ENCODE results near the gene NUDT8.
"Not testable (repeated sequence)": the region's sequence is repeated elsewhere in the genome, so short reads cannot be mapped to it uniquely, and the experiment has no call there.

The NUDT8 gene, protein sequence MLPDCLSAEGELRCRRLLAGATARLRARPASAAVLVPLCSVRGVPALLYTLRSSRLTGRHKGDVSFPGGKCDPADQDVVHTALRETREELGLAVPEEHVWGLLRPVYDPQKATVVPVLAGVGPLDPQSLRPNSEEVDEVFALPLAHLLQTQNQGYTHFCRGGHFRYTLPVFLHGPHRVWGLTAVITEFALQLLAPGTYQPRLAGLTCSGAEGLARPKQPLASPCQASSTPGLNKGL

DNA sequence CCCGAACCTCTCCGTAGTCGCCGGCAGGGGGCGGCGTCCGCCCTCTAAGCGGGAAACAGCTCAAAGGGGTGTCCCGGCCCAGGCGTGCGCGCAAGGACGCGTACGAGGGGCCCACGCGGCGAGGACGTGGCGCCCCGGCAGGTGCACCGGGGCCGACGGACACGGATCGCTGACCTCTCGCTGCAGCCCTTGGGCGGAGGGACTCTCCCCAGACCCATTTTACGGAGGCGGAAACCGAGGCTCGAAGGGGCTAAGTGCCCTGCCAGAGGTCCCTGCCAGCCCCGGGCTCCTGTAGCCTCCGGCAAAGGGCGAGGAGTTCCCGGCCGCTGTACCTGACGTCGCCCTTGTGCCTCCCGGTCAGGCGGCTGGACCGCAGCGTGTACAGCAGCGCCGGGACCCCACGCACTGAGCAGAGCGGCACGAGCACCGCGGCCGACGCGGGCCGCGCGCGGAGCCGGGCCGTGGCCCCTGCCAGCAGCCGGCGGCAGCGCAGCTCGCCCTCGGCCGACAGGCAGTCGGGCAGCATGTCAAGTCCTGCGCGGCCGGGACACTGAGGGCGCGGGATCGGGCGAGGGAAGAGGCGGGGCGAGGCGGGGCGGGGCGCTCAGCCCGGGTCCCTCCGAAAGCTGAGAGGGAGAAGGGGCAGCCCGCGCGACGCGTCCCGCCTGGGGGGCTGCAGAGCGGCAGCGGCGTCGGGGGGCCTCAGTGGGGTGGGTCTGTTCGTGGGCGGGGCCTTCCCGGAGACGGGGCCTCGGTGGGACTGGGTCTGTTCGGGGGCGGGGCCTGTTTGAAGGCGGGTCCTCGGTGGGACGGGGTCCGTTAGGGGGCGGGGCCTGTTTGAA is at the start of gene NUDT8:
Gene NUDT8 (minus strand): TSS at position 552 of the 842 bp plus-strand sequence. CDS start 26 bp downstream, at position 526.
- DNase-seq: no peak

- no peak for DNase-seq
Measured at GRCh38 chr11:67675058-67675747, 45.5 kb upstream of the NUDT8 start.

GRCh38 chr11:67674442-67674871 is 44.7 kb upstream of the NUDT8 start, which contains the start of gene ALDH3B2:
TSS of gene ALDH3B2 (minus strand) at chr11:67674623. CDS start at chr11:67666935, 7,688 bp downstream.
- no peak for DNase-seq

GRCh38 chr11:67673902-67674301 is 44.2 kb upstream of the NUDT8 start:
- DNase-seq: no peak

DNA sequence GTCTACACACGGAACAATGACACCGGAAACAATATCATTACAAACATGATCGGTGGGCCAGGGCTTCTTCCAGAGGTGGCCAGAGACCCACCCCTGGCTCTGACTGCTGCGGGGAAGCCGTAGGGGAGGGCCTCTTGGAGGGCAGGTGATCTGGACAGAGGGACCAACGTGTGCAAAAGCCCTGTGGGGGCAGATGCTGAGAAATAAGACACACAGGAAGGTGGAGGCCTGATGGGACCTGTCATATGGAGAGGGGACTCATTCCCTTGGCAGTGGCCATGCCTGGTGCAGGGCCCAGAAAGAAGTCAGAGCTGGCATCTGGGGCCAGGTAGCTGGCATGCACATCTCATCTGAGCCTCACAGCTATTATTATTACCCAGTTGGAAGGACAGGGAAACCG is 43.6 kb upstream of the NUDT8 start:
- no peak for DNase-seq

GRCh38 chr11:67671211-67671520 is 41.4 kb upstream of the NUDT8 start:
- DNase-seq: no peak

GRCh38 chr11:67670316-67671210 is 40.8 kb upstream of the NUDT8 start:
- no peak for DNase-seq

DNA sequence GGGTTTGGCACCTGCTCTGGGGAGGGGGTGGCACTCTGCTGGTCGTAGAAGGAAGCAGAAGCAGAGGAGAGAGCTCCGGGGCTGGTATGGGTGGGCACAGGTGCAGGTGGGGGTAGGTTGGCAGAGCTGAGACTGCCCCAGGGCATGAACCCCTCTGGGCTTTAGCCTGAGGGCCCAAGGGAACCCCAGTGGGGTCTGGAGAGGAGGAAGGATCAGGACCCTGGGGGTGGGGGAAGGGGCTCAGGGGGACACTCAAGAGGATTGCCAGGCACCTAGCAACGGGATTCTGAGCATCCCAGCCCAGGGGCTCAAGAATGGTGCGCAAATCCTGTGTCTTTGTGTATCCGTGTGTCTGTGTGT is 38.4 kb upstream of the NUDT8 start:
- no peak for DNase-seq

DNA sequence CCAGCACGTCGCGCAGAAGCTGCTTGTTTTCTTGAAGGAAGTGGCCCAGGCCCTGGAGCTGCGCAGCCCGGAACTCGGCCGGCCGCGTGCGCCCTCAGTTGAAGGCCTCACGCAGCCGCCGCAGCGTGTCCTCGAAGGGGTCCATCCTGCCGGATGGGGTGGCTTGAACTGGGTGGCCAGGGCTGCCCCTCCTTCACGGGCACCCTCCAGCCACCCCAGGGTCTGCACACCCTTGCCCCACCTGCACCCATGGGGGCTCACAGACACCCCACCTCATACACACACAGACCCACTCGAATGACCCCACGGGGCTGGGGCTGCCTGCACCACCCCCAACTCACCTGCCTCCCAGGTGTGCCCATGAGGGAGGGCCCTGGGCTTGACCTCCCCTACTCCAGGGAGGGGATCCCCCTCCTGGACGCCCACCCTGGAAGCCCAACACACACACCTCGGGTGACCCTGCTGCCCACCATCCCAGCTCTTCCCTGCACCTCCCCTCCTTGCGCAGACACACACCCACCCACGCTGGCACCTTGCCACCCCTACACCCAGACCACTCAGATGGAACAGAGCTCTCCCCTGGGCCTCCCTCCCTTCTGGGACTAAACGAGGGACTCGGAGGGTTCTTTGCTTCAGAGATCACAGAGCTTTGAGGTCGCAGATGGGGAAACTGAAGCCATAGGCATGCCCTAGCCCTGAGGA is 37.9 kb upstream of the NUDT8 start:
- DNase-seq: no peak

DNA sequence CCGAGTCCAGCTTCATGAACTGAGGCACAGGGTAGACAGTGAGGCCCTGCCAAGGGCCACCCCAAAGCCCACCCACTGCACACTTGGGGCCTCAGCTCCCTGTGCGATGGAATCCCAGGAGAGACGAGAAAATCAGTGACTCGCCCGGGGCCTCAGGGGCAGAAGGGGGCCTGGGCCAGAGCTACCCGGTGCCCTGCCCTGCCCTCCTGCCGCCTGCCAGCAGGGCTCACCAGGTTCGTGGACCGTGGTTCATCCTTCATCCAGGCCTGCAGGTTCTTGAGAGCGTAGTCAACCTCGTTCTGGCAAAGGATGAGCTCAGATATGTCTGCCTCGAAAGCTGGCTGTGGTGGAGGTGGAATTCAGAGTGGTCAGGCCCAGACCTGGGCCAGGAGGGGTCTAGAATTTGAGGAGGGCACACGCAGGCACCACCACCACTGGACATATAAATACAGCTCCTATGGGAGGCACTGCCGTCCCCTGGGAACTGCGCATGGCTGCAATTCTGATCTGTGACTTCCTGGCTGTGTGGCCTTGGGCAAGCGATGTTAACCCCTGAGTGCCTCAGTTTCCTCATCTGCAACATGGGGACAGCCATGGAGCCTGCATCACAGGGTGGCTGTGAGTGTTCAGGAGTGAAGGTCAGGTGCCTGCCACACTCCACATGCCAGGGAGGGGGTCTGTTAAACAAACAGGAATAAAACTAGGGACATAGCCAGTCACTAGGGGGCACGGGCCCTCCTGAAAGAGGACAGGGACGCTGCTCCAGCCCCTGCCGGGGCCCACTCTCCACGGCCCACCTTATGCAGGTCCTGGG is 37.1 kb upstream of the NUDT8 start:
- DNase-seq: no peak

GRCh38 chr11:67666303-67666645 is 36.5 kb upstream of the NUDT8 start:
- DNase-seq: no peak

- no peak for DNase-seq
Measured at GRCh38 chr11:67665541-67666302, 36.0 kb upstream of the NUDT8 start.

DNA sequence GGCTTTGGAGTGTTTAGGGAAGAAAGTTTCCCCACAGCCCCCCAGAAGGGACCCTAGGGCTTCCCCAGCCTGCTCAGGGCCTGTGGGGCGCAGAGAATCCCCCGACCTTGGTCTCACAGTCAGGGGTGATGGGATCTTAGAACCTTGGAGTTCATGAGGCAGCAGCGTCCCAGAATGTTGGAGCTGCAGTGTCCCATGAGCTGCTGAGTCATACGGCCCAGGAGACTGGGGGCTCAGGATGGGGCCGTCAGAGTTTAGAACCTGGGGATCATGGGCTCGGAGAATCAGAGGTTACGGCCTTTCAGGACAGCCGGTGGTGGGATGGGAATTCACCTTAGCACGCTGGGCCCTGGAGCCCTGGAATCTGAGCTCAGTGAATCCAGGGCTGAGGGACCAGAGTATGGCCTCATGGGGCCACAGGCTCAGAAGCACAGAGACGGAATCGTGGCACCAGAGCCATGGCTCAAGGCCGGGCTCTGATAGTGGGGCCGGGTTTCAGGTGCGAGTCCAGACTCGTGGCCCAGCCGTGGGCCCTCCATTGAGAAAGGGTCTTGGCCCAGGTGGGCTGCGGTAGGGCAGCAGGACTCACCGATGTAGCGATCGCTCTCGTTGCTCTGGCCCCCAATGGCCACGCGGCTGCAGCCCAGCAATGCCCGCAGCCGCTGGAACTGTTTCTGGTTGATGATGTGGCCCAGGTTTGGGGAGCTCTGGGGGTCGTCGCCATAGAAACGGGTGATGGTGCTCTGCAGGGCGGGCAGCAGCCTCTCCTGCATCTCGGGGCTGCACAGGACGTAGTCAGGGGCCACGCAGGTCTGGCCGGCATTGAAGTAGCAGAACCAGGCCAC is 35.2 kb upstream of the NUDT8 start:
- DNase-seq: no peak

- no peak for DNase-seq
Measured at GRCh38 chr11:67664213-67664585, 34.5 kb upstream of the NUDT8 start.

GRCh38 chr11:67663532-67664212 is 33.9 kb upstream of the NUDT8 start:
- no peak for DNase-seq

GRCh38 chr11:67662835-67663531 is 33.2 kb upstream of the NUDT8 start:
- no peak for DNase-seq

DNA sequence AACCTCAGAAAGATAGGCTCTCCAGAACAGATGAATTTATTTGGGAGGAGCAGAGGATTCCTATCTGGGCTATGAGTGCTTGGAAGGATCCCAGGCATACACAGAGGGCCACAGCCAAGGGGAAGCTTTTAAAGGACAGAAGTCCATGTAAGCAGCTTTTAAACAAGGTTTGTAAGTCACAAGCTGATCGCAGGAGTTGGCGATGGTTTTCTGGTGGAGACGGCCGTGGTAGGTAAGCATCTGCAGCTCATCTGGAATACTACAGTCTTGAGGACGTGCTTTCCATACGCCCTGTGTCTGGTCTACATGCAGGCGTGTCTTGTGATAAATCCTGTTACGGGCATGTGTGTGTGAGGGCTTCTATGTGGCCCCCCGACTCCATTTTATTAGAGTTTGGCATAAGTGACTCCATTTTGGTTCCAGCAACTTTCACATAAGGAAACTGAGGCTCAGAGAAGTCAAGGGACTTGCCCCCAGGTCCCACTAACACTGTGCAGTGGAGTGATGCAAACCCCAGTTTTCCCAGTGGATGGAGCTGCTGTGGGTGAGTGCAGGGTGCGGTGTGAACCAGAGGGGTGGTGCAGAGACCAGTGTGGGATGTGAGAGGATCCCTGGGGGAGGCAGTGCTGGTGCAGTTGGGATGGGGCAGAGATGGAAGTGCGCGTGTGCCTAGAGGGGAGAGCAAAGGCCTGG is 32.6 kb upstream of the NUDT8 start:
- DNase-seq: no peak

DNA sequence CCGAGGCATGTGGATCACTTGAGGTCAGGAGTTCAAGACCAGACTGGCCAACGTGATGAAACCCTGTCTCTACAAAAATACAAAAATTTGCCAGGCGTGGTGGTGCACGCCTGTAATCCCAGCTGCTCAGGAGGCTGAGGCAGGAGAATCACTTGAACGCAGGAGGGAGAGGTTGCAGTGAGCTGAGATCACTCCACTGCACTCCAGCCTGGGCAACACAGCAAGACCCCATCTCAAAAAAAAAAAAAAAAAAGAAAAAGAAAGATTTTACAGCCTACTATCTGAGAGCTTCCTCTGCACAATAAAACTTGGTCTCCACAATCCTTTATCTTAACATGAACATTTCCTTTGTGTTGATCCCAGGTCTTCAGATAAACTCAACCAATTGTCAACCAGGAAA is 31.0 kb upstream of the NUDT8 start:
- DNase-seq: not testable (repeated sequence)

Measured in SHP77 treated with DMSO at 0.1 percent for 48 hours (cell line).